K562 (cell line): ENCODE results near the gene HOXB3. TPM values are rescaled to one million over a fixed set of nuclear protein-coding genes. Genes with fewer than 3 reads are reported as not detected.

Experiments
- ARID2 ChIP-seq: fragments of 450-650 bp; IDR thresholded peaks from 2 replicates; pipeline ENCODE4 v1.6.1; 2017; ENCODE audit warnings: antibody characterized with exemption, mild to moderate bottlenecking
- BDP1 ChIP-seq: IDR thresholded peaks from 3 replicates; pipeline ENCODE4 v1.6.1; 2011; ENCODE audit not compliant: insufficient read length, insufficient read depth
- CCAR2 ChIP-seq: fragments of 200-400 bp; formaldehyde crosslinking; IDR thresholded peaks from 2 replicates; pipeline ENCODE4 v1.6.1; 2017; ENCODE audit warnings: mild to moderate bottlenecking, low read depth, low read length
- DDX20 ChIP-seq: fragments of 450-650 bp; IDR thresholded peaks from 2 replicates; pipeline ENCODE4 v1.6.1; 2016; ENCODE audit warnings: missing genetic modification characterization, low read depth, mild to moderate bottlenecking, missing compliant biosample characterization, moderate library complexity
- EP400 ChIP-seq: fragments of 450-650 bp; IDR thresholded peaks from 2 replicates; pipeline ENCODE4 v1.6.1; 2017; ENCODE audit warnings: antibody characterized with exemption, mild to moderate bottlenecking, moderate library complexity
- ESRRB ChIP-seq: fragments of 250-450 bp; sonication (Bioruptor Pico); IDR thresholded peaks from 2 replicates; pipeline ENCODE4 v1.5.0; 2020; ENCODE audit warnings: mild to moderate bottlenecking, moderate library complexity, borderline replicate concordance
- MBD1 ChIP-seq: fragments of 250-450 bp; sonication (Bioruptor Pico); IDR thresholded peaks from 2 replicates; pipeline ENCODE4 v1.8.0; 2022; ENCODE audit warnings: inconsistent platforms
- NFIX ChIP-seq: fragments of 250-450 bp; sonication (Bioruptor Pico); IDR thresholded peaks from 2 replicates; pipeline ENCODE4 v1.4.0; 2020; ENCODE audit warnings: low read depth, mild to moderate bottlenecking, moderate library complexity
- NFYB ChIP-seq: IDR thresholded peaks from 2 replicates; pipeline ENCODE4 v1.6.1; 2011; ENCODE audit warnings: mild to moderate bottlenecking, moderate library complexity; ENCODE audit not compliant: insufficient read length; ENCODE audit errors: extremely low read depth
- PHTF2 ChIP-seq: fragments of 250-450 bp; sonication (Bioruptor Pico); IDR thresholded peaks from 2 replicates; pipeline ENCODE4 v1.5.0; 2021; ENCODE audit warnings: mild to moderate bottlenecking
- POLR3G ChIP-seq: IDR thresholded peaks from 2 replicates; pipeline ENCODE4 v1.6.1; 2011; ENCODE audit not compliant: insufficient read length, insufficient replicate concordance; ENCODE audit errors: extremely low read depth
- PTRF ChIP-seq: fragments of 450-650 bp; IDR thresholded peaks from 2 replicates; pipeline ENCODE4 v1.6.1; 2016; ENCODE audit warnings: mild to moderate bottlenecking, missing genetic modification characterization, missing compliant biosample characterization
- PYGO2 ChIP-seq: fragments of 450-650 bp; IDR thresholded peaks from 2 replicates; pipeline ENCODE4 v1.6.1; 2016; ENCODE audit warnings: mild to moderate bottlenecking, missing genetic modification characterization, moderate library complexity, missing compliant biosample characterization
- RBM17 ChIP-seq: fragments of 200-400 bp; formaldehyde crosslinking; IDR thresholded peaks from 2 replicates; pipeline ENCODE4 v1.6.1; 2017; ENCODE audit warnings: low read depth, mild to moderate bottlenecking, low read length, borderline replicate concordance
- SREBF2 ChIP-seq: sonication (generic); formaldehyde crosslinking; IDR thresholded peaks from 2 replicates; pipeline ENCODE4 v1.4.0; 2020; ENCODE audit warnings: mild to moderate bottlenecking, missing genetic modification reagents
- SRF ChIP-seq, 2 experiments: fragments of 250-450, 450-650 bp in 1 of 2; sonication (Bioruptor Pico) in 1 of 2; sonication (generic) in 1 of 2; formaldehyde crosslinking; IDR thresholded peaks; 2 replicates each; pipeline versions ENCODE4 v1.5.0 to v1.5.1; 2020 to 2022; ENCODE audit warnings: mild to moderate bottlenecking in 1 of 2, missing genetic modification reagents in 1 of 2
- SUPT5H ChIP-seq: fragments of 450-650 bp; IDR thresholded peaks from 2 replicates; pipeline ENCODE4 v1.6.1; 2016
- ZBTB26 ChIP-seq: fragments of 450-650 bp; formaldehyde crosslinking; IDR thresholded peaks from 2 replicates; pipeline ENCODE4 v1.4.0; 2022; ENCODE audit warnings: missing genetic modification characterization
- ZC3H11A ChIP-seq: IDR thresholded peaks from 2 replicates; pipeline ENCODE4 v1.6.1; 2012; ENCODE audit warnings: low read depth, low read length, improper control_type of control experiment
- ZNF134 ChIP-seq: fragments of 250-450 bp; sonication (Bioruptor Pico); conservative IDR thresholded peaks from 2 replicates; pipeline ENCODE4 v1.4.0; 2020
- ZNF740 ChIP-seq, 3 experiments: fragments of 200-800 bp in 1 of 3; sonication (Bioruptor generic) in 1 of 3; sonication (generic) in 1 of 3; formaldehyde crosslinking in 1 of 3; IDR thresholded peaks; 2 replicates each; pipeline versions ENCODE4 v1.6.1 to v1.8.0; 2016 to 2022; ENCODE audit warnings: mild to moderate bottlenecking in 2 of 3, missing compliant biosample characterization in 2 of 3, missing genetic modification characterization in 2 of 3, missing genetic modification reagents in 1 of 3
- polyA plus RNA-seq, 8 experiments: library from polyadenylated mRNA; depleted of rRNA in 4 of 8; stranded (reverse) in 5 of 8; unstranded in 3 of 8; fragments of >200 nt; fragmentation: Nextera tagmentation in 2 of 8; fragmentation: Illumina TruSeq in 1 of 8; extraction: Ambion mirVana in 2 of 8; extraction: Trizol in 1 of 8; gene quantifications; 2 replicates each; pipeline versions ENCODE4 v1.2.1 to v1.2.3, GENCODE V29; 2011 to 2014; ENCODE audit warnings: inconsistent platforms in 1 of 8, missing spikeins in 1 of 8
- total RNA-seq, 7 experiments: library from RNA; depleted of rRNA in 6 of 7; stranded (reverse); fragments of >200 nt in 6 of 7; fragmentation: Illumina TruSeq in 2 of 7; extraction: Trizol in 2 of 7; gene quantifications; 2 replicates each; pipeline versions ENCODE4 v1.2.1 to v1.2.3, GENCODE V29; 2011 to 2021; ENCODE audit warnings: low replicate concordance in 1 of 7
- TF ChIP-seq, protein P1 (sequence below): fragments of 250-450 bp; sonication (Bioruptor Pico); IDR thresholded peaks from 2 replicates; pipeline ENCODE4 v1.9.0; 2021; ENCODE audit warnings: mild to moderate bottlenecking
- TF ChIP-seq, protein P2 (sequence below): fragments of 450-650 bp; IDR thresholded peaks from 2 replicates; pipeline ENCODE4 v1.6.1; 2016; ENCODE audit warnings: low read depth, mild to moderate bottlenecking, moderate library complexity

Gene HOXB3
- total and polyA plus RNA-seq, 9 of the 15 experiments (the other 6 are each of a cell fraction or from before 2014, with no cell fraction given), result 2.4 to 41.3 (median 20.2) TPM

GRCh38 chr17:48570325-48571023 is 19.6 kb downstream of the HOXB3 start (continued):
- TF ChIP-seq, protein P1, sequence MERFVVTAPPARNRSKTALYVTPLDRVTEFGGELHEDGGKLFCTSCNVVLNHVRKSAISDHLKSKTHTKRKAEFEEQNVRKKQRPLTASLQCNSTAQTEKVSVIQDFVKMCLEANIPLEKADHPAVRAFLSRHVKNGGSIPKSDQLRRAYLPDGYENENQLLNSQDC (CRISPR knock-in tag), result no peak
- TF ChIP-seq ZC3H11A, result no peak
- TF ChIP-seq MBD1 (CRISPR knock-in tag), result no peak
- no peak for TF ChIP-seq PHTF2 (CRISPR knock-in tag)
- no peak for TF ChIP-seq NFIX
- TF ChIP-seq ZBTB26, result no peak
- no peak for TF ChIP-seq ZNF134 (CRISPR knock-in tag)
- no peak for TF ChIP-seq CCAR2
- no peak for TF ChIP-seq NFYB
- no peak for TF ChIP-seq DDX20 (tag)
- TF ChIP-seq SREBF2 (CRISPR knock-in tag), result no peak
- no peak for TF ChIP-seq BDP1
- TF ChIP-seq POLR3G, result no peak
- no peak for TF ChIP-seq PTRF (tag)
- no peak for TF ChIP-seq RBM17
- TF ChIP-seq ARID2, result no peak
- TF ChIP-seq, protein P2, sequence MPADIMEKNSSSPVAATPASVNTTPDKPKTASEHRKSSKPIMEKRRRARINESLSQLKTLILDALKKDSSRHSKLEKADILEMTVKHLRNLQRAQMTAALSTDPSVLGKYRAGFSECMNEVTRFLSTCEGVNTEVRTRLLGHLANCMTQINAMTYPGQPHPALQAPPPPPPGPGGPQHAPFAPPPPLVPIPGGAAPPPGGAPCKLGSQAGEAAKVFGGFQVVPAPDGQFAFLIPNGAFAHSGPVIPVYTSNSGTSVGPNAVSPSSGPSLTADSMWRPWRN, result no peak
- no peak for TF ChIP-seq SUPT5H
- no peak for TF ChIP-seq ZNF740 (CRISPR knock-in tag; IDR thresholded peaks at IDR 0.05)
- no peak for TF ChIP-seq ZNF740 (tag; IDR thresholded peaks at IDR 0.05)
- TF ChIP-seq PYGO2 (tag), result no peak
- TF ChIP-seq ESRRB (CRISPR knock-in tag), result no peak
- no peak for TF ChIP-seq EP400
- no peak for TF ChIP-seq SRF (CRISPR knock-in tag; IDR thresholded peaks at IDR 0.05)
